ENCODE results near the gene AGPAT2.

DNA sequence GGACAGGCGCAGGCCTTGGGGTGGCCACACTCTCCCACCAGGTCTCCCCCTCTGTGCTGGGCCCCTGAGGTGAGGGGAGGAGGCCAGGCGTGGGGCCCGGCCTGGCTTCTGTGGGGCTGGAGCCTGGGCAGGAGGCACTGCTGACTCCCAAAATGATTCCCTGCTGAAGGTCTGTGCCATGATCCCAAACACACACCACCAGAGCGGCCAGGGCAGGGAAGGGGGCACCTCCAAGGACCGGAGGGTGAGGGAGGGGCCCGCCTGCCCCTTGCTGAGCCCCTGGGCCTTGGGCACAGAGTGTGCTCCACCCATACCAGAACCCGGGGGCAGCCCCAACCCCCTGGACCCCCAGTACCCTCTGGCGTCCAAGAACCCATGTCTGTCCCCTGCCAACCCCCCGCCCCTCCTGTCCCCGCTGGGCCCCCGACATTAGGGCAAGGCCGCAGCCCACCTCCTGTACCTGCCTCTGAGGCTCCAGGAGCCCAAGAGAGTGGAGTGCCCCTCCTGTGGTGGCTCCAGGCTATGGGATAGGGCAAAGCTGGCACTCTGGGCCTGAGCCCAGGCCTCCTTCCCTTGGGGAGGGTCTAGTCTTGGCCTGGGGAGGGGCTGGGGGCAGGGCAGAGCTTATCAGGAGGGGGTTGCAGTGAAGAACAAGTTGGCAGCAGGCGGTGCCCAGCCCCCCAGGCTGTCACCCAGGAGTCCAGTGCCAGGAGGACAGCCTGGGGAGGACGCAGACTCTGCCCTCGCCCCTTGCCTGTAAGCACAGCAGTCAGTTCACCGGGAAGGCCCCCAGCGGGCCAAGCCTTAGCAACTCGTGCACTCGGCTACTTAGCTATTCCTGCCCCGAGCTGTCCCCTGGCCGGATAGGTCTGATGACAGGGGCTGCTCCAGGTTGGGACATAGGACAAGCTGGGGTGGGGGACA, 27.1 kb downstream of the AGPAT2 start:
- TF ChIP-seq, protein P1, sequence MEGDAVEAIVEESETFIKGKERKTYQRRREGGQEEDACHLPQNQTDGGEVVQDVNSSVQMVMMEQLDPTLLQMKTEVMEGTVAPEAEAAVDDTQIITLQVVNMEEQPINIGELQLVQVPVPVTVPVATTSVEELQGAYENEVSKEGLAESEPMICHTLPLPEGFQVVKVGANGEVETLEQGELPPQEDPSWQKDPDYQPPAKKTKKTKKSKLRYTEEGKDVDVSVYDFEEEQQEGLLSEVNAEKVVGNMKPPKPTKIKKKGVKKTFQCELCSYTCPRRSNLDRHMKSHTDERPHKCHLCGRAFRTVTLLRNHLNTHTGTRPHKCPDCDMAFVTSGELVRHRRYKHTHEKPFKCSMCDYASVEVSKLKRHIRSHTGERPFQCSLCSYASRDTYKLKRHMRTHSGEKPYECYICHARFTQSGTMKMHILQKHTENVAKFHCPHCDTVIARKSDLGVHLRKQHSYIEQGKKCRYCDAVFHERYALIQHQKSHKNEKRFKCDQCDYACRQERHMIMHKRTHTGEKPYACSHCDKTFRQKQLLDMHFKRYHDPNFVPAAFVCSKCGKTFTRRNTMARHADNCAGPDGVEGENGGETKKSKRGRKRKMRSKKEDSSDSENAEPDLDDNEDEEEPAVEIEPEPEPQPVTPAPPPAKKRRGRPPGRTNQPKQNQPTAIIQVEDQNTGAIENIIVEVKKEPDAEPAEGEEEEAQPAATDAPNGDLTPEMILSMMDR (IDR thresholded peaks at IDR 0.05; ENCODE audit: low read depth, low read length, poor library complexity, severe bottlenecking), result no peak
- TF ChIP-seq EZH2phosphoT487 (IDR thresholded peaks at IDR 0.05; ENCODE audit: borderline replicate concordance, low read length), result no peak
